HepG2 (cell line): Measurements from ENCODE around the gene ARF6. TPM values are rescaled to one million over a fixed set of nuclear protein-coding genes. Genes with fewer than 3 reads are reported as not detected.

Source experiments
- ATAC-seq: fragments of 200-7000 bp; cut with Tn5 transposase; 3 replicates; pipeline ENCODE4 v1.9.1; 2020; ENCODE audit warnings: mild to moderate bottlenecking, moderate library complexity
- BruUV-seq: library from RNA; stranded (reverse); fragments of 400-500 nt; replicated peaks from 2 replicates; lab custom pipeline; 2021; lab: Mats Ljungman, UMichigan
- CTCF ChIA-PET: fragments of 300-600 bp; formaldehyde crosslinking; extraction: SDS; loops from one replicate; lab custom pipeline; 2021; ENCODE audit warnings: low total read pairs, inconsistent platforms, low intra/inter-chr PET ratio; lab: Yijun Ruan, JAX
- POLR2A ChIA-PET: fragments of 350-600 bp; sonication (Branson Sonifier 250); formaldehyde crosslinking; loops from one replicate; lab custom pipeline; 2020; ENCODE audit warnings: antibody characterized with exemption, inconsistent platforms; lab: Yijun Ruan, JAX
- DNase-seq: peaks from one replicate; pipeline ENCODE4 v3.0.0-alpha.2; 2015; ENCODE audit warnings: low spot score
- FAIRE-seq: peaks from 3 replicates; lab custom pipeline; 2011; peaks lifted over from hg19 to GRCh38; lab: Jason Lieb, UNC
- H2AFZ ChIP-seq: one replicate; pipeline ENCODE4 v1.6.1; 2011; ENCODE audit warnings: low read length, inconsistent platforms
- H3K27ac ChIP-seq: fragments of 300-600 bp; 3 replicates; pipeline ENCODE4 v1.8.0; 2011; ENCODE audit warnings: mixed run types, mild to moderate bottlenecking, mixed read lengths, low read length, inconsistent platforms; ENCODE audit not compliant: insufficient read depth; ENCODE audit errors: extremely low read length
- H3K27me3 ChIP-seq, 2 experiments: fragments of 200-600 bp in 1 of 2; 2 replicates in 1 of 2; 3 replicates in 1 of 2; pipeline versions ENCODE4 v1.6.0 to v1.8.0; 2011; ENCODE audit warnings: low read length in 2 of 2, mild to moderate bottlenecking in 2 of 2, moderate library complexity in 2 of 2, inconsistent platforms in 1 of 2; ENCODE audit not compliant: insufficient read depth in 2 of 2, control insufficient read depth in 1 of 2
- H3K36me3 ChIP-seq, 2 experiments: fragments of 200-600 bp in 1 of 2; replicated peaks in 1 of 2; 2 replicates in 1 of 2; 3 replicates in 1 of 2; pipeline versions ENCODE4 v1.5.1 to v1.8.0; 2011; ENCODE audit warnings: low read length in 2 of 2, inconsistent platforms in 1 of 2; ENCODE audit not compliant: insufficient read depth in 2 of 2, control insufficient read depth in 1 of 2
- H3K4me1 ChIP-seq: 2 replicates; pipeline ENCODE4 v1.5.1; 2012; ENCODE audit warnings: low read length, inconsistent platforms; ENCODE audit not compliant: insufficient read depth
- H3K4me2 ChIP-seq: 2 replicates; pipeline ENCODE4 v1.6.0; 2011; ENCODE audit warnings: low read depth, low read length, inconsistent platforms
- H3K4me3 ChIP-seq, 3 experiments: fragments of 200-600 bp in 1 of 3; sonication (generic), shearing (Covaris generic) in 1 of 3; replicated peaks in 1 of 3; 2 replicates each; pipeline ENCODE4 v1.5.1; 2011 to 2016; ENCODE audit warnings: low read length in 3 of 3, inconsistent platforms in 2 of 3, low read depth in 2 of 3, mild to moderate bottlenecking in 2 of 3, control low read depth in 1 of 3, mixed read lengths in 1 of 3; ENCODE audit not compliant: insufficient read depth in 1 of 3
- H3K79me2 ChIP-seq: one replicate; pipeline ENCODE4 v1.6.1; 2011; ENCODE audit warnings: low read length, inconsistent platforms; ENCODE audit not compliant: insufficient read depth
- H3K9ac ChIP-seq: 2 replicates; pipeline ENCODE4 v1.6.0; 2011; ENCODE audit warnings: mild to moderate bottlenecking, low read depth, low read length, inconsistent platforms; ENCODE audit not compliant: insufficient read depth
- H3K9me3 ChIP-seq: 2 replicates; pipeline ENCODE4 v1.5.1; 2012; ENCODE audit warnings: mild to moderate bottlenecking, low read length
- H4K20me1 ChIP-seq: 2 replicates; pipeline ENCODE4 v1.6.0; 2011; ENCODE audit warnings: inconsistent platforms, mild to moderate bottlenecking, low read length, moderate library complexity; ENCODE audit not compliant: insufficient read depth
- ARNTL ChIP-seq: sonication (generic); formaldehyde crosslinking; IDR thresholded peaks from 2 replicates; pipeline ENCODE4 v1.4.0; 2020; ENCODE audit warnings: mild to moderate bottlenecking, missing genetic modification reagents
- BHLHE40 ChIP-seq: IDR thresholded peaks from 2 replicates; pipeline ENCODE4 v1.6.1; 2011; ENCODE audit warnings: low read length, improper control_type of control experiment
- CCDC6 ChIP-seq: sonication (generic); formaldehyde crosslinking; IDR thresholded peaks from 2 replicates; pipeline ENCODE4 v1.8.1; 2022; ENCODE audit warnings: mild to moderate bottlenecking, missing genetic modification reagents, moderate library complexity
- GATAD2A ChIP-seq: IDR thresholded peaks from 2 replicates; pipeline ENCODE4 v1.6.1; 2016
- KLF15 ChIP-seq: sonication (generic); formaldehyde crosslinking; IDR thresholded peaks from 2 replicates; pipeline ENCODE4 v1.8.1; 2023; ENCODE audit warnings: borderline replicate concordance, mild to moderate bottlenecking, inconsistent platforms, missing genetic modification reagents, mixed read lengths
- NPAS2 ChIP-seq: sonication (generic); formaldehyde crosslinking; IDR thresholded peaks from 2 replicates; pipeline ENCODE4 v1.8.0; 2022; ENCODE audit warnings: mild to moderate bottlenecking, missing genetic modification reagents, borderline replicate concordance
- RBFOX2 ChIP-seq: fragments of 200-400 bp; formaldehyde crosslinking; IDR thresholded peaks from 2 replicates; pipeline ENCODE4 v1.6.1; 2017; ENCODE audit warnings: low read depth, mild to moderate bottlenecking, low read length
- RORA ChIP-seq: sonication (generic); formaldehyde crosslinking; IDR thresholded peaks from 2 replicates; pipeline ENCODE4 v1.5.0; 2020; ENCODE audit warnings: mild to moderate bottlenecking, missing genetic modification reagents, moderate library complexity
- SATB2 ChIP-seq: sonication (generic); formaldehyde crosslinking; IDR thresholded peaks from 2 replicates; pipeline ENCODE4 v1.5.0; 2020; ENCODE audit warnings: missing genetic modification reagents
- SIN3A ChIP-seq: IDR thresholded peaks from 2 replicates; pipeline ENCODE4 v1.6.1; 2011; ENCODE audit warnings: low read depth, mild to moderate bottlenecking, control low read depth, low read length, borderline replicate concordance
- SOX13 ChIP-seq, 3 experiments: fragments of 450-650 bp in 1 of 3; sonication (generic) in 1 of 3; formaldehyde crosslinking in 1 of 3; IDR thresholded peaks in 2 of 3; conservative IDR thresholded peaks in 1 of 3; 2 replicates each; pipeline versions ENCODE4 v1.5.0 to v1.6.1; 2016 to 2020; ENCODE audit warnings: antibody characterized with exemption in 1 of 3, mild to moderate bottlenecking in 1 of 3, missing compliant biosample characterization in 1 of 3, missing genetic modification reagents in 1 of 3, moderate library complexity in 1 of 3
- SP1 ChIP-seq, 2 experiments: fragments of 450-650 bp in 1 of 2; sonication (generic) in 1 of 2; formaldehyde crosslinking in 1 of 2; IDR thresholded peaks; 2 replicates each; pipeline versions ENCODE4 v1.4.0 to v1.6.1; 2016 to 2020; ENCODE audit warnings: missing genetic modification reagents in 1 of 2
- TOPORS ChIP-seq: sonication (generic); formaldehyde crosslinking; IDR thresholded peaks from 2 replicates; pipeline ENCODE4 v1.8.0; 2023; ENCODE audit warnings: mild to moderate bottlenecking, missing genetic modification reagents
- XBP1 ChIP-seq: sonication (generic); formaldehyde crosslinking; IDR thresholded peaks from 2 replicates; pipeline ENCODE4 v1.5.0; 2020; ENCODE audit warnings: missing genetic modification reagents
- ZC3H13 ChIP-seq: sonication (generic); formaldehyde crosslinking; IDR thresholded peaks from 2 replicates; pipeline ENCODE4 v1.8.1; 2023; ENCODE audit warnings: mild to moderate bottlenecking, missing genetic modification reagents, moderate library complexity
- ZNF558 ChIP-seq: sonication (generic); formaldehyde crosslinking; IDR thresholded peaks from 2 replicates; pipeline ENCODE4 v1.9.0; 2022; ENCODE audit warnings: mild to moderate bottlenecking, missing genetic modification reagents, borderline replicate concordance
- ZNF564 ChIP-seq: sonication (generic); formaldehyde crosslinking; IDR thresholded peaks from 2 replicates; pipeline ENCODE4 v1.8.1; 2023; ENCODE audit warnings: mild to moderate bottlenecking, missing genetic modification reagents
- ZNF788 ChIP-seq: sonication (generic); formaldehyde crosslinking; IDR thresholded peaks from 2 replicates; pipeline ENCODE4 v1.5.0; 2020; ENCODE audit warnings: mild to moderate bottlenecking, missing genetic modification reagents, borderline replicate concordance
- ZSCAN21 ChIP-seq: sonication (generic); formaldehyde crosslinking; IDR thresholded peaks from 2 replicates; pipeline ENCODE4 v1.8.0; 2022; ENCODE audit warnings: mild to moderate bottlenecking, missing genetic modification reagents, moderate library complexity, borderline replicate concordance
- WGBS: methylation state at CpG from one replicate; pipeline ENCODE4 v1.1.6; 2017; ENCODE audit warnings: low lambda C conversion rate; 5-methylcytosine and 5-hydroxymethylcytosine counted together
- in situ Hi-C: cut with HindIII; loops from 2 replicates; pipeline ENCODE4 v1.10.0; 2017; ENCODE audit warnings: low pct_unique_long_range_greater_than_20kb; ENCODE audit not compliant: extremely low pct_ligation_motif_present
- intact Hi-C: fragments of 100-400 bp; cut with micrococcal nuclease; formaldehyde crosslinking; loops from one replicate; pipeline ENCODE4 v1.10.0; 2022; ENCODE audit not compliant: unreplicated experiment
- polyA plus RNA-seq, 8 experiments: library from polyadenylated mRNA; depleted of rRNA in 3 of 8; stranded (reverse) in 7 of 8; unstranded in 1 of 8; fragments of >200 nt; fragmentation: Illumina TruSeq in 4 of 8; extraction: Trizol in 4 of 8; gene quantifications; 2 replicates each; pipeline versions ENCODE4 v1.2.1 to v1.2.3, GENCODE V29; 2011 to 2016; ENCODE audit warnings: low read depth in 4 of 8, missing spikeins in 1 of 8, mixed read lengths in 1 of 8; ENCODE audit not compliant: insufficient read depth in 1 of 8
- total RNA-seq, 5 experiments: library from RNA; depleted of rRNA; stranded (reverse); fragments of >200 nt; fragmentation: Illumina TruSeq; extraction: Trizol; gene quantifications; 2 replicates each; pipeline ENCODE4 v1.2.3, GENCODE V29; 2016; ENCODE audit warnings: low read depth in 1 of 5
- TF ChIP-seq, protein P1 (sequence below), 2 experiments: sonication (generic) in 1 of 2; formaldehyde crosslinking in 1 of 2; IDR thresholded peaks; 2 replicates each; pipeline versions ENCODE4 v1.5.1 to v1.6.1; 2011 to 2020; ENCODE audit warnings: borderline replicate concordance in 1 of 2, low read depth in 1 of 2, low read length in 1 of 2, mild to moderate bottlenecking in 1 of 2, missing genetic modification reagents in 1 of 2, moderate library complexity in 1 of 2

Gene ARF6
- total and polyA plus RNA-seq, 2 of the 13 experiments (the other 11 are each of a cell fraction or from before 2014, with no cell fraction given), result 12.7 to 31.9 TPM

DNA sequence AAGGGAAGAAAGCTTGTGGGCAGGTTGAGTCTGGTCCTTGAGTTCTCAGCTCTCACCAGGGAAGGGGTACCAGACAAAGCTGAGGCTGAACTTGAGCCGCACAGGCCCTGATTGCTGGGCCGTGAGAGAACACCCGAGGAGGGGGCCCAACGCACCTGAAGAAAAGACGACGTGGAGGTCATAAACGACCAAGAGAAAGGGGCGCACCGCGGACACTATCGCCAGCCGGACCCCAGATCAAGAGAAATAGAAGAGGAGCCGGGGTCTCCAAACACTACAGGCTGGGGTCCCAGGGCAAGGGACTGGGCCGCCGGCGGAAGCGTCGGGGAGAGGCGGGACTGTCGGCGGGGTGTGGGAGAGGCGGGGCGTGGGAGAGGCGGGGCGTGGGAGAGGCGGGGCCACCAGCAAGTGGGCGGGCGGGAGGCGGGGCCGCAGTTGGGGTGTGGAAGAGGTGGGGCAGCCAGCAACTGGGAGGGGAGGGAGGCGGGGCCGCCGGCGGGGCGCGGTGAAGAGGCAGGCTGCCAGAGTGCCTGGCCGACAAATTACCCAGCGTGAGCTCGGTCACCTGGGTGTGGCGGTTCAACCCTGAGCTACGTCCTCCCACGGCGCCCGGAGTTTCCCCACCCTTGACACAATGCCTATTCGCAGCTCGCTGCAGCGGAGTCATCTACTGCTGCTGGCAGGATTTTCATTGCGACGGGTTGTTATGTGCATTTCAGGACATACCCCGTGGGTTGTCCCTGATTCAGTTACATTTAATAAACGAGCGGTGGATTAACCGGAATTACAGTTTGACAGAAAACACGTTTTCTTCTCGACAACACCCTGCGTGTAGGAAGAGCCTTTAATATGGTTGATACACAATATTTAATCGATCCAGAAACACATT lies 24.8 kb upstream of the ARF6 start:
- FAIRE-seq (peak; percentile 36), ATAC-seq (peak; percentile 96), DNase-seq (peak; percentile 82)
- WGBS, result 2% methylated on average over 10 of the region's 57 CpGs
- H4K20me1 ChIP-seq, result no peaks in the 10 kb centered on the region
- peaks cover 28% of the 10 kb centered on the region for H3K4me1 ChIP-seq
- no peaks in the 10 kb centered on the region for H3K36me3 ChIP-seq
- ChIA-PET POLR2A (interaction anchor here (0.6 to 2.0 kb wide), 15 partner anchors 12 to 248 kb away, joined by 3 to 11 read pairs (median 4); partner anchors contain the start of genes NEMF and VCPKMT), CTCF (interaction anchor here (1.0 kb wide), 1 partner anchor 237 kb away, joined by 3 read pairs; no protein-coding TSS in a partner anchor)
- no TSS peak for BruUV-seq
- H3K27ac ChIP-seq, result peak overlapping the region; percentile 61
- H3K79me2 ChIP-seq, result no peaks in the 10 kb centered on the region
- in situ Hi-C loops, result loop anchor here (25.0 kb wide), 2 partner anchors 369 to 669 kb away; partner anchors contain the start of genes MAP4K5 and SOS2
- no peaks in the 10 kb centered on the region; a peak in 1 of 5 replicates for H3K27me3 ChIP-seq
- H2AFZ ChIP-seq, result peak overlapping the region; percentile 80
- intact Hi-C loops, result loop anchor here (10.0 kb wide), 1 partner anchor 357 kb away; no protein-coding TSS in a partner anchor
- peak overlapping the region; percentile 98 for H3K4me2 ChIP-seq
- no peaks in the 10 kb centered on the region for H3K9me3 ChIP-seq
- peak overlapping the region; percentile 79 to 89 (median 84) for H3K4me3 ChIP-seq
- peak overlapping the region; percentile 84 for H3K9ac ChIP-seq
- TF ChIP-seq, protein P1, sequence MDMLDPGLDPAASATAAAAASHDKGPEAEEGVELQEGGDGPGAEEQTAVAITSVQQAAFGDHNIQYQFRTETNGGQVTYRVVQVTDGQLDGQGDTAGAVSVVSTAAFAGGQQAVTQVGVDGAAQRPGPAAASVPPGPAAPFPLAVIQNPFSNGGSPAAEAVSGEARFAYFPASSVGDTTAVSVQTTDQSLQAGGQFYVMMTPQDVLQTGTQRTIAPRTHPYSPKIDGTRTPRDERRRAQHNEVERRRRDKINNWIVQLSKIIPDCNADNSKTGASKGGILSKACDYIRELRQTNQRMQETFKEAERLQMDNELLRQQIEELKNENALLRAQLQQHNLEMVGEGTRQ (IDR thresholded peaks at IDR 0.05; ENCODE audit: low read depth, low read length), result no peak
- TF ChIP-seq, protein P1 (CRISPR knock-in tag; IDR thresholded peaks at IDR 0.05; ENCODE audit: borderline replicate concordance), result no peak
- 0 out of 2 replicates have a peak, but pooled peaks have one; percentile 18 for TF ChIP-seq ARNTL (CRISPR knock-in tag)
- 0 out of 2 replicates have a peak, but pooled peaks have one; percentile 75 for TF ChIP-seq SATB2 (CRISPR knock-in tag)
- no peak for TF ChIP-seq SP1 (IDR thresholded peaks at IDR 0.05)
- peak; percentile 50; the same call in 1 of the 2 replicates for TF ChIP-seq SP1 (CRISPR knock-in tag; IDR thresholded peaks at IDR 0.05)
- TF ChIP-seq RORA (CRISPR knock-in tag), result no peak
- peak; percentile 66 for TF ChIP-seq SIN3A
- TF ChIP-seq GATAD2A (CRISPR knock-in tag), result peak; percentile 48
- TF ChIP-seq RBFOX2, result peak; percentile 67
- TF ChIP-seq ZC3H13 (CRISPR knock-in tag), result no peak
- TF ChIP-seq NPAS2, result no peak
- TF ChIP-seq SOX13 (IDR thresholded peaks at IDR 0.05), result no peak
- peak in 1 of 2 experiments; percentile 54; a peak in 1 of 4 replicates for TF ChIP-seq SOX13 (CRISPR knock-in tag; conservative IDR thresholded peaks at IDR 0.05 in 1 of 2, IDR thresholded peaks at IDR 0.05 in 1 of 2)
- TF ChIP-seq ZNF558 (CRISPR knock-in tag), result peak; percentile 44; the same call in 1 of the 2 replicates
- TF ChIP-seq TOPORS (CRISPR knock-in tag), result no peak
- peak; percentile 75; the same call in 1 of the 2 replicates for TF ChIP-seq ZNF564 (CRISPR knock-in tag)
- 0 out of 2 replicates have a peak, but pooled peaks have one; percentile 33 for TF ChIP-seq XBP1 (CRISPR knock-in tag)
- TF ChIP-seq KLF15 (CRISPR knock-in tag), result no peak
- TF ChIP-seq ZNF788, result peak; percentile 30; the same call in 1 of the 2 replicates
- 0 out of 2 replicates have a peak, but pooled peaks have one; percentile 42 for TF ChIP-seq CCDC6 (CRISPR knock-in tag)
- peak; percentile 70 for TF ChIP-seq ZSCAN21 (CRISPR knock-in tag)
- 0 out of 2 replicates have a peak, but pooled peaks have one; percentile 21 for TF ChIP-seq BHLHE40
